Measurements from ENCODE around the gene TMEM184A.

GRCh38 chr7:1572111-1572822, 16.3 kb upstream of the TMEM184A start:
- TF ChIP-seq POLR2AphosphoS5 (IDR thresholded peaks at IDR 0.05; ENCODE audit: borderline replicate concordance, low read depth, low read length) (no peak), EZH2 (IDR thresholded peaks at IDR 0.05) (no peak), FOXP2 (optimal IDR thresholded peaks at IDR 0.05; ENCODE audit: control extremely low read depth, extremely low read length, insufficient read depth) (no peak)

Data from SK-N-MC (cell line).